ENCODE results near the gene MROH7. TPM values are rescaled to one million over a fixed set of nuclear protein-coding genes. Genes with fewer than 3 reads are reported as not detected.

MROH7 gene
- total RNA-seq, 1 experiment from 2014 or later: not detected

GRCh38 chr1:54610601-54611580, 30.7 kb upstream of the MROH7 start:
- ChIA-PET POLR2A (no interaction called here), CTCF (interaction anchor here (0.5 kb wide), 1 partner anchor 34 kb away, joined by 4 read pairs; no protein-coding TSS in a partner anchor)
- Mint-ChIP-seq H3K4me1 (ENCODE audit: insufficient read depth, unreplicated experiment) (peaks cover 7% of the 10 kb centered on the region), H3K27ac (ENCODE audit: low read depth, unreplicated experiment) (no peak overlapping the region), H3K9me3 (ENCODE audit: unreplicated experiment) (no peaks in the 10 kb centered on the region), H3K36me3 (ENCODE audit: insufficient read depth, unreplicated experiment) (no peaks in the 10 kb centered on the region), H3K27me3 (ENCODE audit: insufficient read depth, unreplicated experiment) (no peaks in the 10 kb centered on the region), H3K4me3 (ENCODE audit: unreplicated experiment) (no peak overlapping the region)
- TF ChIP-seq CTCF (IDR thresholded peaks at IDR 0.05; ENCODE audit: unreplicated experiment): no peak
- intact Hi-C loops (cut with micrococcal nuclease): no loop called here
- BruUV-seq (replicated peaks): no TSS peak
- no peak for DNase-seq (ENCODE audit: unreplicated experiment)

- Mint-ChIP-seq H3K27me3 (ENCODE audit: insufficient read depth, unreplicated experiment) (no peaks in the 10 kb centered on the region), H3K27ac (ENCODE audit: low read depth, unreplicated experiment) (no peak overlapping the region), H3K4me1 (ENCODE audit: insufficient read depth, unreplicated experiment) (peaks cover 7% of the 10 kb centered on the region), H3K9me3 (ENCODE audit: unreplicated experiment) (no peaks in the 10 kb centered on the region), H3K36me3 (ENCODE audit: insufficient read depth, unreplicated experiment) (no peaks in the 10 kb centered on the region), H3K4me3 (ENCODE audit: unreplicated experiment) (no peak overlapping the region)
- ChIA-PET CTCF (no interaction called here), POLR2A (no interaction called here)
- no peak for TF ChIP-seq CTCF (IDR thresholded peaks at IDR 0.05; ENCODE audit: unreplicated experiment)
- intact Hi-C loops (cut with micrococcal nuclease): no loop called here
- no TSS peak for BruUV-seq (replicated peaks)
- no peak for DNase-seq (ENCODE audit: unreplicated experiment)
Observed at GRCh38 chr1:54611621-54612020, 30.0 kb upstream of the MROH7 start.

- intact Hi-C loops (cut with micrococcal nuclease): no loop called here
- Mint-ChIP-seq H3K9me3 (ENCODE audit: unreplicated experiment) (no peaks in the 10 kb centered on the region), H3K4me1 (ENCODE audit: insufficient read depth, unreplicated experiment) (peaks cover 7% of the 10 kb centered on the region), H3K27me3 (ENCODE audit: insufficient read depth, unreplicated experiment) (no peaks in the 10 kb centered on the region), H3K36me3 (ENCODE audit: insufficient read depth, unreplicated experiment) (no peaks in the 10 kb centered on the region), H3K4me3 (ENCODE audit: unreplicated experiment) (no peak overlapping the region), H3K27ac (ENCODE audit: low read depth, unreplicated experiment) (no peak overlapping the region)
- no peak for TF ChIP-seq CTCF (IDR thresholded peaks at IDR 0.05; ENCODE audit: unreplicated experiment)
- ChIA-PET CTCF (no interaction called here), POLR2A (no interaction called here)
- no peak for DNase-seq (ENCODE audit: unreplicated experiment)
- no TSS peak for BruUV-seq (replicated peaks)
Observed at GRCh38 chr1:54614024-54614423, 27.6 kb upstream of the MROH7 start.

- H3K27me3 Mint-ChIP-seq (ENCODE audit: insufficient read depth, unreplicated experiment): no peaks in the 10 kb centered on the region
- no peak for DNase-seq (ENCODE audit: unreplicated experiment)
- no peak overlapping the region for H3K4me3 Mint-ChIP-seq (ENCODE audit: unreplicated experiment)
- BruUV-seq (replicated peaks): no TSS peak
- no peaks in the 10 kb centered on the region for H3K36me3 Mint-ChIP-seq (ENCODE audit: insufficient read depth, unreplicated experiment)
- intact Hi-C loops (cut with micrococcal nuclease): no loop called here
- H3K4me1 Mint-ChIP-seq (ENCODE audit: insufficient read depth, unreplicated experiment): peaks cover 7% of the 10 kb centered on the region
- POLR2A ChIA-PET: no interaction called here
- CTCF ChIA-PET: no interaction called here
- H3K27ac Mint-ChIP-seq (ENCODE audit: low read depth, unreplicated experiment): no peak overlapping the region
- no peak for TF ChIP-seq CTCF (IDR thresholded peaks at IDR 0.05; ENCODE audit: unreplicated experiment)
- no peaks in the 10 kb centered on the region for H3K9me3 Mint-ChIP-seq (ENCODE audit: unreplicated experiment)
Observed at GRCh38 chr1:54614563-54614962, 27.0 kb upstream of the MROH7 start.
